GM19043 (cell line): ENCODE data around the gene COMMD7.
"Not testable (repeated sequence)": the region's sequence is repeated elsewhere in the genome, so short reads cannot be mapped to it uniquely, and the experiment has no call there.

ENCODE experiments used
- ATAC-seq: cut with Tn5 transposase; IDR thresholded peaks from one replicate; pipeline ENCODE4 v1.9.1; 2021; ENCODE audit warnings: low read depth; ENCODE audit not compliant: unreplicated experiment

The COMMD7 gene

DNA sequence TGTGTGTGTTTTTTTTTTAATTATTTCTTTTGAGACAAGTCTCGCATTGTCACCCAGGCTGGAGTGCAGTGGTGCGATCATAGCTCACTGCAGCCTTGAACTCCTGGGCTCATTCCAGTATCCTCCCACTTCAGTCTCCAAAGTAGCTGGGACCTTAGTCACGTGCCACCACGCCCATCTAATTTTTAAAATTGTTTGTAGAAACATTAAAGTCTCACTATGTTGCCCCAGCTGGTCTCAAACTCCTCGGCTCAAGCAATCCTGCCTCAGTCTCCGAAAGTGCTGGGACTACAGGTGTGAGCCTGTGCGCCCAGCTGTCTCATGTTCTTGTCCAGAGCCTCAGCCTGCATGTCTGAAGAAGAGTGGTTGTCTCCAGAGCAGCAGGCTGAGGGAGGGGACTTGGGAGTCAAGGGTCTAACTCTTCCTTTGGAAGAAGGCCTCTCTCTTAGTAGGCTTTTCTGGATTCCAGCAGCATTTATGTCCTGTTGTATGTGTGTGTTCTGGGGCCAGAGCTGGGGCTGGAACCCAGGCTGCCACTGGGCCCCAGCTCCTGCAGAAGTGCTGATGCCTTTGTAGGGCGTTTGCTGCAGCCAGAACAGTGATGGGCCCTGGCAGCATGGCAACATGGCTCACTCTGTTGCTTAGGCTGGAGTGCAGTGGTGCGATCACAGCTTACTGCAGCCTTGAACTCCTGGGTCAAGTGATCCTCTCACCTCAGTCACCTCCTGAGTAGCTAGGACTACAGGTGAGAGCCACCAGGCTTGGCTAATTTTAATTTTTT, 24.3 kb upstream of the COMMD7 start:
- no peak for ATAC-seq

DNA sequence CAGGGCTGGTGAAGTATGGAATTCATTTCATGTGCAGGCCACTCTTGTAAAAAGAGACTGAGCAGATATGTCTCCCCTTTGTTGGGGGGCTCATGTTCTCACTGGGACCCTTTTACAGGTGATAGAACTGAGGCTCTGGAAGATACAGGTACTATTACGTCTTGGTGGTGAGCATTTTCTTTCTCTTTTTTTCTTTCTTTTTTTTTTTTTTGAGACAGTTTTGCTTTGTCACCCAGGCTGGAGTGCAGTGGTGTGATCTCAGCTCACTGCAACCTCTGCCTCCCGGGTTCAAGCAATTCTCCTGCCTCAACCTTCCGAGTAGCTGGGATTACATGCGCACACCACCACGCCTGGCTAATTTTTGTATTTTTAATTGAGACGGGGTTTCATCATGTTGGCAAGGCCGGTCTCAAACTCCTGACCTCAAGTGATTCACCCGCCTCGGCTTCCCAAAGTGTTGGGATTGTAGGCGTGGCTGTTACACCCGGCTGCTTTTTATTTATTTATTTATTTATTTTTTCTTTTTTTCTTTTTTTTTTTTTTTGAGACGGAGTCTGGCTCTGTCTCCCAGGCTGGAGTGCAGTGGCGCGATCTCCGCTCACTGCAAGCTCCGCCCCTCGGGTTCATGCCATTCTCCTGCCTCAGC, 22.1 kb upstream of the COMMD7 start:
- ATAC-seq: not testable (repeated sequence)

DNA sequence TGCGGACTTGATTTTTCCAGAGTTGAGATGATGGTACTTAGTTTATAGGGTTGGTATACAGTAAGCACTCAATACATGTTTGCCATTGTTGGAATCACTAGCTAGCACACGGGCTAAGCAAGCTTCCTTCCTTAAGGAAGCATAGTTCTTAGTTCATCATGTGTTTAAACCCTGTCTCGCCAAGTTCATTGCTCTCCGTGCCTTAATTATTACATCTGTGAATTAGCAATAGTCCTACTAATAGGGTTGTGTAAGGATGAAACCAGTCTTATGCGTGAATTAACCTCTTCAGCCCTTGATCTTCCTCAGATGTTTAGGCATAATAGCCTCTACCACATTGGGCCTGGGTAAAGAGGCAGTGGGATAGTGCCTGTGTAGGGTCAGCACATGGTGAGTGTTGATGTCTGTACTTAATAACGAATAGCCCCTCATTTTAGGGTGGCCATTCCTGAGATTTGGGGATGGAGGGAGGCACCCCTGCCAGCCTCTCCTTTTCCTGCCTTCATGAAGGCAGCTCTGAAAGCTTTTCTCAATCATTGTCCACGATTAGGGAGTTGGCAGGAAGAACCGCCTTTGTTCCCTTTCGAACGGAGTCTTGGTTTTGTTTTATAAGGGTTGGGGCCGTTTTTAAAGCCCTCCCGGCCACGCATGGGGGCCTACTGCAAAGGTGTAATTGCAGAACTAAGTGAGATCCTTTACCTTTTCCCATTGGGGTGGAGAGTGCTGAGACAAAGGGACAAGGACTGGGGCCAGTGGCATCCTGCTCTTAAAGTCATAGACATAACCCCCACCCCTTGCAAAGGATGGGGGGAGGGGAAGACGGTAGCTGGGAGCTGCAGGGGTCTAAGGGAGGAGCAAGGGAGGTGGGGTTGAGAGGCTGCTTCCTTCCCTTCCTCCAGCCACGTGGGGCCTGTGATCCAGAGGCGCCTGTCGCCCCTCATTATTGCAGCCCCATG, 21.0 kb upstream of the COMMD7 start:
- ATAC-seq: no peak

DNA sequence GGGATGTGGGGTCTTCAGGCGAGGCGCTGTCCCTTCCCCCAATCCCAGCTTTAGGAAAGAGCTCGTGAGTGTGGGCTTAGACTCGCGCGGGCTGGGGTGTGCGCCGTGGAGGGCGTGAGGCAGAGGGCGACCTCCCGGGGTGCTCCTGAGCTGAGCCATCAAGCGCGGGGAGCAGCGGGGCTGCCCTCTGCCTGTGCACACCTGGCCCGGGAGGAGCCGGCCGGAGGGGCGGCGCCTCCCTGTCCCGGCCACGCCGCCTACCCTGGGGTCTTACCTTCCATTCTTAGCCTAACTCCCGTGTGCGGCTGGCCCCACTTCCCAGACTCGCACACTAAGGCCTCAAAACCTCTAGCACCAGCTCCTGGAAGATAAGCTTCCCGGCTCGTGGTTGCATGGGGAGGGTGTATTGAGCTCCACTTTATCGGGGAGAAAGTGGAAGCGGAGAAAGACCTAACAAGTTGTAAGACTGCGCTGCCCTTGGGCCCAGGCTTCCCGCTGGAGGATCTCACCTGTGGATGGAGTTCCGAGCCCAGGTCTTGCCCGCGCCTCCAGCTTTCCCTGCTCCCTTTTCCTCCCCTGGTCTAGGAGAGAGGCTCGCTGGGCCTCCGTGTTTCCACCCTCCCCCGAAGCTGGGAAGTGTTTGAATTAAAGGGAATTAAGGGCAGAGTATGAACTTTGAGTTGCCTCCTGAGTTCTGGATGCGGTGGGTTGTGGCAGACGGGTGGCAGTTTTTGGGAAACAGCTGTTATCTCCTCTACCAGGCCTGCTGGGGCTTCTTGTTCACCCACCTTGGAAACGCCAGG, 20.1 kb upstream of the COMMD7 start:
- no peak for ATAC-seq

DNA sequence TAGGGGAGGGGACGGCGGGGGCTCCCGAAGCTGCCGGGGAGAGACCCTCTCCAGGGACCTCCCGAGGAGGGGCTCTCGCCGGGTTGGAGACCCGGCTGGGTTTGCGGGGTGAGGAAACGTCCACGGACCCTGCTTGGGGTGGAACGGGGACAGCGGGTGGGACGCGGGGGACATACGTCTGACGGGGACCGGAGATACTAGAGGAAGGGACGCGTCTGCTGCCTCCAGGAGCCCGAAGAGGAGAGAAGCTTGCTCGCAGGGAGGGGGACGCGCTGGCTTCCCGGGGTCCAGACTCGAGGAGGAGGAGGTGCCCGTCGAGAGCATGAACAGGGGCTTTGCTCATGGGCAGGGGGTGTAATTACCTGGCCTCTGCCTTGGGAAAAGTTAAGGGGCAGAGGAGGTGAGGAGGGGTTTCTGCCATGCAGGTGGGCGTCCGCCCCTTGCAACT, 19.5 kb upstream of the COMMD7 start:
- ATAC-seq: no peak

DNA sequence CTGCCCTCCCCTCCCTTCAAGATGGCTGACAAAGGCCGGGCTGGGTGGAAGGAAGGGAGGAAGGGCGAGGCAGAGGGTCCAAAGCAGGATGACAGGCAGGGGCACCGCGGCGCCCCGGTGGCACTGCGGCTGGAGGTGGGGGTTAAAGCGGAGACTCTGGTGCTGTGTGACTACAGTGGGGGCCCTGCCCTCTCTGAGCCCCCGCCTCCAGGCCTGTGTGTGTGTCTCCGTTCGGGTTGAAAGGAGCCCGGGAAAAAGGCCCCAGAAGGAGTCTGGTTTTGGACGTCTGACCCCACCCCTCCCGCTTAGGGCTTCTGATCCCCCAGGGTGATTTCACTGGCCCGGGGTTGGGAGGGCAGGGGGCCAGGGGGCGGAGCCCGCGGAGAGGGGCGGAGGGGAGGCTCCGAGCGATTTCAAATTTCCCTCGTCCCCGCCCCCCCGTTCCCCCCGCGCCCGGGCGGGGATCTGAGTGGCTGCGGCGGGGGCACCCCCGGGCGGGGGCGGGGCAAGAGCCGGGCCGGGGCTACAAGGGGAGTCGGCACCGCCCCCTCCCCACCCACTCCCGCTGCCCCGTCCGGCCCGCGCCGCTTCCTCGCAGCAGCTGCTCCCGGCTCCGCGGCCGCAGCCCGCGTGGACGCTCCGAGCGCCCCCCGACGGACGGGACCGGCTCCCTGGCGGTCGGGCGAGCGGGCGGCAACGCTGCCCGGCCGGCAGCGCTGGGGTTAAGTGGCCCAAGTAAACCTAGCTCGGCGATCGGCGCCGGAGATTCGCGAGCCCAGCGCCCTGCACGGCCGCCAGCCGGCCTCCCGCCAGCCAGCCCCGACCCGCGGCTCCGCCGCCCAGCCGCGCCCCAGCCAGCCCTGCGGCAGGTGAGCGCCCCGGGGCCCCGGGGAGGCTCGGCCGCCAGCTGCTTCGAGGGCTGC, 18.8 kb upstream of the COMMD7 start, which contains the start of gene DNMT3B:
TSS of gene DNMT3B (plus strand) at position 555 of the 923 bp plus-strand sequence. CDS start 17,939 bp downstream, outside the sequence.
- ATAC-seq: no peak

DNA sequence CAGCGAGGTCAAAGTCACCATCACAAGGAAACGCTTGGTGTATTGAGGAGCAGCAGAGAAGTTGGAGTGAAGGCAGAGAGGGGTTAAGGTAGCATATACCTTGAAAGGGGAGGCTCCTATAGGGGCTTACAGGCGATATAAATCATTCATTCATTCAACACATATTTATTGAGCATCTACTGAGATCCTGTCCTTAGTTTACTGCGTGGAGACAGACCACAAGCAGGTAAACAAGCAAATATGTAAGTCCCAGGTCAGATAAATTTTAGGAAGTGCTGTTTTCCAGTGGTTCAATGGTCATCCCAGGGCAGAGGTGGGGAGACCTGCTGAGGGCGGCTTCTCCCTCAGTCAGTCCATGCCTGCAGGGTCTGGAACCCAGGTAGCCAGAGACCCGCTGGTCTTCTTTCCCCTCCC, 18.2 kb upstream of the COMMD7 start:
- ATAC-seq: no peak

DNA sequence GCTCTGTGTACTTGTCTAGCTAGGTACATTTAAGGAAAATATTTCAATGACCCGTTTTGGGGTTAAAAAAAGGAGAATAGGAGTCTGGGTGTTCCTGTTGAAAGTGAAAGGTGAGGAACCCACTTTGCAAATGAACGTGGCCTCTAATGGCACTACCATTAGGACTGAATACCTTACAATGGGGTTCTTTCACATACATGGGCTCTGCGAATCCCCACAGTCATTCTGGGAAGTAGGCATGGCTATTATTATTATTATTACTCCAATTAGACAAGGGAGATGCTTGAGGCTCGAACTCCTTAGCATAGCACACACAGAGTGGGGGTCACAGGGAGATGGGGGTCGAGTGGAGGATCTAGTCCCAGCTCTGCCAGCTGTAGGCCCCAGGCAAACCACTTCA, 12.9 kb upstream of the COMMD7 start:
- ATAC-seq: no peak

DNA sequence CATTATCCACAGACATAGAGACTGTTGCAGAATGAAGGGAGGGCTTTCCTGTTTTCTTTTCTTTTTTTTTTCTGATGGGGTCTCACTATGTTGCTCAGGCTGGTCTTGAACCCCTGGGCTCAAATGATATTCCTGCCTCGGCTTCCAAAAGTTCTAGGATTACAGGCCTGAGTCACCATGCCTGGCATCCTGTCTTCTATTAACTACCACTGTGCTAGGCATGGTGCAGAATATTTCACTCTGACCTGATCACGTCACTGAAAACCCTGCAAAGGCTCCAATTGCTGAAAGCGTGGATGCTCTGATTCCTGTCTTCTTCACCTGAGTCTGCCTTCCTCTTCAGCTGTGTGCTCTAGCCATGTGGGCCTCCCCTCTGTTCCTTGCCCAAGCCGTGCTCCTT, 10.5 kb upstream of the COMMD7 start:
- ATAC-seq: no peak

DNA sequence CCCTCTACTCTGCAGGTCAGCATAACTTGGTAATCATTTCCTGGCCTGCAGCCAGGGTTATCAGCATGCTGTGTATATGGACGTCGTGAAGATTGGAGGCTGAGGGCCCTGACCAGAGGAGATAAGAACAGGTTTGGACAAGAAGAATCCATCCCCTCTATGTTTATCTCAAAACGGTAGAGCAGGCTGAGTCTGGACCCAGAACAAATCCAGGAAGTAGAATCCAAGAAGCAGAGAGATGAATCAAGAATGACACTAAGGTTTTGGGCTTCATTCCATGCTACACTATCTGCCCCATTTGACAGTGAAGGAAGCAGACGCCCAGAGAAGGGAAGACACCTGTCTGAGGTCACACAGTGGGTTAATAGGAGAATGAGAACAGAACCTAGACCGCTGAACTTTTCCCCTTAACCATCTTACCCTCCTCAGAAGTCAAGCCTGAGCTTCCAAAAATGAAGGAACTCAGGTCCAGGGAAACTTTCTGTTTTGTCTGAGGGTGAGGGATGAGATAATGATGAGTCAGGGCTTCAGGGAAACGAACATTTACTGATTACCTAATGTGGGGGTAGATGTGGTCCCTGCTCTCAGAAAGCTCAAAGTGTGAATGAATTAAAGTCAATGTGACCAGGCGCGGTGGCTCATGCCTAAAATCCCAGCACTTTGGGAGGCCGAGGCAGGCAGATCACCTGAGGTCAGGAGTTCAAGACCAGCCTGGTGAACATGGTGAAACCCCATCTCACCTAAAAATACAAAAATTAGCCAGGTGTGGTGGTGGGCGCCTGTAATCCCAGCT, 9.4 kb upstream of the COMMD7 start:
- no peak for ATAC-seq

DNA sequence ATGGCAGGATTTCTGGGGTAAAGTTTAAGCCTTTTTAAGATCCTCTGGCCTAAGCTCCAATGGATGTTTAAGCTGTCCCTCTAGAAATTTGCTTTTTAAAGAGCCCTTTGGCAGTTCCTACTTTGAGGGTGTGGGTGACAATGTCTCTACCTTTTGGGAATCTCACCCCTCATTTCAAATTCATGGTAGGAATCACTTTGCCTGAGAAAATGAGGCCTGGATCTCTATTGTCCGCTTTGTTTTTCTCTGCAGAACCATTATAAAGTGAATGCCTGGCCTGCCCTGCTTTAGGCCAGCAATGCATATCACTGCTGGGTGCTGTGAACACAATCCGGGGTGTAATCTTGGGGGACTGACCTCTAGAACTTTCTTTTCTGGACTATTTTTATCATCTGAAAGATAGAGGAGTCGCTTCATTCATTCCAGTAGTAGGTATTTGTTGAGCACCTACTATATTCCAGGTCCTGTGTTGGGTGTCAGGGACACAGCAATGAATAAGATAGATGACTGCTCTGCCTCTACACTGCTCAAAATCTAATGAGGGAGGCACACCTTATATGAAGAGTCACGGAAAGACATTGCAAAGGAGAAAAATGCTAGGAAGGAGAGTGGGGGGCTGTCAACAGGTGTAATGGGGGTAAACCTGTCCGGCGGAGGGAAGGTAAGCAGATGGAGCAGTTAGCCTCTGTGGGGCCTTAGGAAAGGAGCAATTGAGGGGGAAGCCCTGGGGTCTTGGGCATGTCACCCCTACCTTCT, 8.6 kb upstream of the COMMD7 start:
- no peak for ATAC-seq

DNA sequence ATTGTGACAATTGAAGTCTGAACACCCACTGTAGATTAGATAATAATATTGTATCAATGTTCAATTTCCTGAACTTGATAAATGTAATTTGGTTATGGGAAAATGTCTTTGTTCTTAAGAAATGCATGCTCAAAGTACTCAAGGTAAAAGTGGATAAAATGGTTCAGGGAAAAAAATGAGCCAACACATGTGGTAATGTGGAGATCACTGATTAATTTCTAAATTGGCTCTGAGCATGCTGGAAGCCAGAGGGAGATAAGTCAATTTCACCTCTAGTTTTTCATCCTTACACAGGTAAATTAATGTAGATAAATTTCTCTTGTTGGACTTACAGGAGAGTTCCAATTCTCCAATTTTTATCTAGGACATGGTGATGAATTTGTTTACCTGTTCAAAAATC, 8.0 kb upstream of the COMMD7 start:
- no peak for ATAC-seq

DNA sequence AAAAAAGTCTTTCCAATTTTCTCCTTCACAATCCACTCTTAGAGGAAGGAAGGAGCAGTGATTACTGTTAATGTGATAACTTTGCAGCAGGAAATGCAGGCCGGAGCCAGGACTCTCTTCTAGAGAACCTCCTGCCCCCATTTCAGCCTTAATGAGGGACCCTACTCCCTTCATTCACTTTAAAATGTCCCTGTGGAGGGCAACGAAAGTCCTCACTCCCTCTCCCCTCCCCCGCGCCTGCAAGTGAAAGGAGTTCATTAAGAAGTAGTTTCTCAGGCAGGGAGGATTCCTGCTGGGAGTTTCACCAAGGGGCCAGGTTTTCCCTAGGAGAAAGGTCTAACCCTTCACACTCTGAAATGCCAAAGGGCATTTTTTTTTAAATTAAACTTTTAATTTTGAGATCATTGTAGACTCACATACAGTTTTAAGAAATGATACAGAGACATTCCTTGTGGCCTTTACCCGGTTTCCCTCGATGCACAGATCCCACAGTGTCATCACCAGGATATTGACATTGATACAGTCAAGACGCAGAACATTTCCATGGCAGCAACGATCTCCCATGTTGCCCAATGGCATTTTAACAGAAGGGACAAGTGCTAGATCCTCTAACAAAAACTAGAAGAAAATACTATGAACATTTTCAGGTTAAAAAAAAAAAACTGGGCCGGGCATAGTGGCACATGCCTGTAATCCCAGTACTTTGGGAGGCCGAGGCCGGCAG, 6.8 kb upstream of the COMMD7 start:
- ATAC-seq: no peak

DNA sequence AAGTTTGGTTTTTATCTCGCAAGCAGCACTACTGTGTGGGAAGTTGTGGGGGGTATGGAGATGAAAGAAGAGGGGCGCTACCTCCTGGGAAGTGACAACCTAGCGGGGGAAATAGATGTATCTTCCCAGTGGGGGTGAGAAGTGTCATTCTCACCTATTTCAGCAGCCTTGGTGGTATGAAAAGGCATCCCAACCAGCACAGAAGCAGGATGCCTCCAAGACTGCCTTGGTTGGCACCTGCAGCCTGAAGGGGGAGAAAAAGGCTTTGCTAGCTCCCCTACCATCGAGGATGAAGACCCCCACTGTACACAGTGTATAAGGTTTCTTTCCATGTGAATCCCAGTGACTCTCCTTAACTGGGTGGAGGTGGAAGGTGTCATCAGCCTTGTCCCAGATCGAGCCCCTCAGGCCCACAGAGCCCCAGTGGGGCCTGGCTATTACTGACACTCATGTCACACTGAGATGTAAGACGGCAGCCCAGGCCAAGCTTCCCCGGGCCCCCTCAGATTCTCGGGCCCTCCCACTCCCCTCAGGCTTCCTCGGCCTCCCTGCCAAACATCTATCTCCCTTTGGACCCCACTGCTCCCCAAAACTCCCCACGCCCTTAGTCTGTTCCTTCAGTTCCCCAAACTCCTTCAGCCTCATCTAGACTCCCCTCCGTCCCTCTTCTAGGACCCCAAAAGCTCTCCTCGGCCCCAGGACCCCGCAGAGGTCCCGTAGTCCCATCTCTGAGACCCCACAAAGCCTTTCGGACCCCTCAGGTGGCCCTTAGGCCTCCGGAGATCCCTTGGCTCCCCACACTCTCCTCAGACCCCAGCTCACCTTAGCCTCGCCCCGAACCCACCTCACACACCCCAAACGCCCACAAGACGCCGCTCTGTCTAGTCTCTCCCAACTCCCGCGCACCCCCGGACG, 688 bp downstream of the COMMD7 start:
- no peak for ATAC-seq

DNA sequence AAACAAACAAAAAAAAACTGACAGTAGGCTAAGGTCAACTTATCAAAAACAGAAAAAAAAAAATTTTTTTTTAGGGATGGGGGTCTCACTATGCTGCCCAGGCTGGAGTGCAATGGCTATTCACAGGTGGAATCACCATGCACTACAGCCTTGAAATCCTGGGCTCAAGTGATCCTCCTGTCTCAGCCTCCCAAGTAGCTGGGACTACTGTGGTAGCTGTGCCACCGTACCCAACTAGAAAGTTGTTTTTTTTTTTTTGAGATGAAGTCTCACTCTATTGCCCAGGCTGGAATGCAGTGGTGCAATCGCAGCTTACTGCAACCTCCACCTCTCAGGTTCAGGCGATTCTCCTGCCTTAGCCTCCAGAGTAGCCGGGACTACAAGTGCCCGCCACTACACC, 2.1 kb downstream of the COMMD7 start:
- no peak for ATAC-seq
